ENCODE results near the gene TRIP13. TPM values are rescaled to one million over a fixed set of nuclear protein-coding genes. Genes with fewer than 3 reads are reported as not detected.
"Not testable (repeated sequence)": the region's sequence is repeated elsewhere in the genome, so short reads cannot be mapped to it uniquely, and the experiment has no call there.

Gene TRIP13
- total RNA-seq, 2 donors from 2014 or later: 0.88 to 1.1 TPM

DNA sequence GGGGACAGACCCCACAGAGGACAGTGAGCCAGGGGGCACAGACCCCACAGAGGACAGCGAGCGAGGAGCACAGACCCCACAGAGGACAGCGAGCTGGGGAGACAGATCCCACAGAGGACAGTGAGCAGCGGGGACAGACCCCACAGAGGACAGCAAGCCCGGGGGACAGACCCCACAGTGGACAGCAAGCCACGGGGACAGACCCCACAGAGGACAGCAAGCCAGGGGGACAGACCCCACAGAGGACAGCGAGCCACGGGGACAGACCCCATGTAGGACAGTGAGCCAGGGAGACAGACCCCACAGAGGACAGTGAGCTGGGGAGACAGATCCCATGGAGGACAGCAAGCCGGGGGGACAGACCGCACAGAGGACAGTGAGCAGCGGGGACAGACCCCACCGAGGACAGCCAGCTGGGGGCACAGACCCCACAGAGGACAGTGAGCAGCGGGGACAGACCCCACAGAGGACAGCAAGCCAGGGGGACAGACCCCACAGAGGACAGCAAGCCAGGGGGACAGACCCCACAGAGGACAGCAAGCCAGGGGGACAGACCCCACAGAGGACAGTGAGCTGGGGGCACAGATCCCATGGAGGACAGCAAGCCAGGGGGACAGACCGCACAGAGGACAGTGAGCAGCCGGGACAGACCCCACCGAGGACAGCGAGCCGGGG, 39.1 kb upstream of the TRIP13 start:
- ATAC-seq; DNase-seq; intact Hi-C loops (cut with DNase I): not testable (repeated sequence)

GRCh38 chr5:854217-854616, 38.5 kb upstream of the TRIP13 start:
- ATAC-seq (no peak), DNase-seq (no peak)

GRCh38 chr5:854966-855743, 37.5 kb upstream of the TRIP13 start:
- DNase-seq (no peak), ATAC-seq (no peak)
- intact Hi-C loops (cut with DNase I): no loop called here

More at GRCh38 chr5:854217-854616, 38.5 kb upstream of the TRIP13 start:
- intact Hi-C loops (cut with DNase I): no loop called here

- ATAC-seq (no peak), DNase-seq (peak; percentile 16)
- intact Hi-C loops (cut with DNase I): no loop called here
Observed at GRCh38 chr5:855771-856530, 36.7 kb upstream of the TRIP13 start.

GRCh38 chr5:856531-857425, 35.9 kb upstream of the TRIP13 start:
- intact Hi-C loops (cut with DNase I): no loop called here
- DNase-seq (peak; percentile 14), ATAC-seq (no peak)

DNA sequence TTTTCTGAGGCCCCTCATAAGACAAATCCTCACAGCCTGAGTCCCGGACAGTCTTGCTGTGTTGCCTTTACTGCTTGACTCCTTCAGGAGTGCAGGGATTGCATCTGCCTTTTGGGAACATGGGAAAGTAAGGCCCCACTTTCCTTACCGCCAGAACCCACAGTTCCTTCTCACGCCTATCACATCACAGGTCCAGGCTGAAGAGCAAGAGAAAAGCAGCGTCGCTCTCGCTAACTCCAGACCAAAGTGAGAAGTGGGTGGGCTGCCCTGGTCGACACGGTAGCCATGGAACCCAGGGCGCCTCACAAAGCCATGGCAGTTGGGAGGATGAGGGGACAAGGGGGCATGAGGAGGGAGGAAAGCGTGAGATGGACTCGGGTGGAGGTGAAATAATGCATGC, 34.0 kb upstream of the TRIP13 start:
- ATAC-seq (no peak), DNase-seq (no peak)
- intact Hi-C loops (cut with DNase I): no loop called here

GRCh38 chr5:859391-859790, 33.3 kb upstream of the TRIP13 start:
- DNase-seq (no peak), ATAC-seq (no peak)
- intact Hi-C loops (cut with DNase I): no loop called here

- intact Hi-C loops (cut with DNase I): no loop called here
- ATAC-seq: no peak
- DNase-seq: no peak
Observed at GRCh38 chr5:859798-860296, 32.8 kb upstream of the TRIP13 start.

- DNase-seq: no peak
- no peak for ATAC-seq
- intact Hi-C loops (cut with DNase I): no loop called here
Observed at GRCh38 chr5:860506-861150, 32.1 kb upstream of the TRIP13 start.

DNA sequence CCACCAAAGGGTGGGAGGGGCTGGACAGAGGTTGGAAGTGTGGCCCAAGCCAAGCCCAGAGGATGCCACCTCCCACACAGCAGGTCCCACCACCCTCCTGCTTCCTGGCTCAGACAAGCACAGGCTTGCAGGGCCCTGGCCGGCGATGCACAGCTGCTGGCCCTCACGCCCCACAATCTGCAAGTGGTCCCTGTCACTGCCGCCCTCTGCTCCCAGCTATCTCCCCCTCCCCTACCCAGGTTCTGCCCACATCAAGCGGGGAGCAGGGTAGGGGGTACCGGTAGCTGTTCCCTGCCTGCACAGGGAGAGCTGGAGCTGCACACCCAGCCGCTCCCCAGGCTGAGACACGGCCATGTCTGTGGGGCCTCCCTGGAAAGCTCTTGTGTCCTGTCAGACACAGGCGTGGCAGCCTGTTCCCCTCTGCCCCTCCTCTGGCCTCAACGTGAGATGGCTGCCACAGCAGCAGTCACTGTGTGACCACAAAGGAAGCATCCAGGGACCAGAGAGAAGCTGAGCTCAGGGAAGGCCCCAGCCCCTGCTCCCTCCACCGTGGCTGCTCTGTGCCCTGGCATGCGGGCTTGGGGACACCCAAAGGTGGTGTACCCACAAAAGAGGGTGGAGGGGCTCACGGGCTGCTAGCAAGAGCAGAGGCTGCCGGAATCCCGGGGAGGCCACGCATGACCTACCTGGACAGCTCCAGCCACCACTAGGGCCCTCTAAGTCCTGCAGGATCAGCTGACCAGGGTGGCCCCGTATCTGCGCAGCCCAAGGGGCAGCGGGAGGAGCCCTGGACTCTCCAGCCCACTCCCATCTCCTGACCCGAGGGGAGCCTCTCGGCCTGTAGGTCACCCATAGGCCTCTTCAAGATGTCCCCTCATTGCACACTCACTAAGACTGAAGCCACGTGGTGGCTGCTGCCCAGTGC, 31.0 kb upstream of the TRIP13 start:
- DNase-seq: peak; percentile 12
- ATAC-seq: peak in 1 of 2 donors; percentile 16
- intact Hi-C loops (cut with DNase I): no loop called here

DNA sequence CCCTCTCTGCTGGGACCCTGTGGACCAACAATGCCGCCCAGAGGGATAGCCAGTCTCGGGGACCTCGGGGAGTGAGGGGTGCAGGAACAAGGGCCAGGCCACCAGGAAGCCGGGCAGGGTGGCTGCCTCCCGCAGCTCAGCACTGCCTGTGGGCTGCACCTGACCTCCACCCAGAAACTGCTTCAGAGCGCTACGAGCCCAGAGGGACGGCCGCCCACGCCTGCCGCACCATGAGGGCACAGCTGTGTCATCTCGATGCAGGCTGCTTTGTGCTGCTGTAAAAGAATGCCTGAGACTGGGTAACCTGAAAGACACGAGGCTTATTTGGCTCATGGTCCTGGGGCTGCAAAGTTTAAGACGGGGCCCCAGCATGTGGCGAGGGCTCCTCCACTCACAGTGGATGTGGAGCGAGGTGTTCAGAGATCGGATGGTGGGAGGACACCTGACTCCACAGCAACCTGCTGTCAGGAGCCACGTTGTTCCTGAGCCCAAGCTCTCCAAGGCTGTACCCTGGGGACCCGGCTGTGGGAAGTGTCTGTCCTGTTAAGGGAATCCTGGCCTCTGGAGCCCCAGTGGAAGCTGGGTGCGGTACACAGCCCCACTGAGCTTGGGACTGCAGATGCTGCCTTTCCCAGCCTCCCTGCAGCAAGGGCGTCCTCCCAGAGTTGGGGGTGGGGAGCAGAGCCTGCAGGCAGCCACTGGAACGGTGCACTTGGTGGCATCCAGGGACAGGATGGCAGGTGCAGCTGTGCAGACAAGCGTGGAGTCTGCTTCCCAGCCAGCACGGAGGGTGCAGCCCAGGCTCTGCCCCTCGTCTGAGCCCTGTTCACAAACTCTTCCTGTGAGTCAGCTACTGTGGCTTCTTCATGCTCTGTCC, 30.1 kb upstream of the TRIP13 start:
- no peak for DNase-seq
- intact Hi-C loops (cut with DNase I): no loop called here

GRCh38 chr5:863244-863805, 29.4 kb upstream of the TRIP13 start:
- DNase-seq (no peak), ATAC-seq (no peak)
- intact Hi-C loops (cut with DNase I): no loop called here

More for the DNA sequence above, 30.1 kb upstream of the TRIP13 start:
- no peak for ATAC-seq

GRCh38 chr5:864492-865167, 28.1 kb upstream of the TRIP13 start:
- intact Hi-C loops (cut with DNase I): no loop called here
- DNase-seq: no peak
- no peak for ATAC-seq

GRCh38 chr5:865168-865521, 27.5 kb upstream of the TRIP13 start:
- intact Hi-C loops (cut with DNase I): no loop called here
- DNase-seq: no peak
- ATAC-seq: no peak

GRCh38 chr5:865771-866170, 26.9 kb upstream of the TRIP13 start:
- DNase-seq (peak; percentile 16), ATAC-seq (no peak)
- intact Hi-C loops (cut with DNase I): no loop called here

All from left cardiac atrium (tissue), 4 donors.